Bronchial epithelial cell (primary cell): Measurements from ENCODE around the gene ZNF654. TPM values are rescaled to one million over a fixed set of nuclear protein-coding genes. Genes with fewer than 3 reads are reported as not detected.
"Not testable (repeated sequence)": the region's sequence is repeated elsewhere in the genome, so short reads cannot be mapped to it uniquely, and the experiment has no call there.

Experiments
- DNase-seq: peaks from one replicate; pipeline ENCODE4 v3.0.0-alpha.2; 2010; ENCODE audit warnings: low read depth
- FAIRE-seq: peaks from 2 replicates; lab custom pipeline; 2011; peaks lifted over from hg19 to GRCh38; lab: Jason Lieb, UNC
- H3K27me3 ChIP-seq: 2 replicates; pipeline ENCODE4 v1.5.1; 2011; ENCODE audit warnings: low read length; ENCODE audit not compliant: control insufficient read depth, insufficient read depth
- H3K36me3 ChIP-seq: 2 replicates; pipeline ENCODE4 v1.5.1; 2011; ENCODE audit warnings: low read length; ENCODE audit not compliant: control insufficient read depth, insufficient read depth
- H3K4me3 ChIP-seq: 2 replicates; pipeline ENCODE4 v1.5.1; 2011; ENCODE audit warnings: mild to moderate bottlenecking, low read depth, low read length, control low read depth
- total RNA-seq: library from RNA; depleted of rRNA; stranded (reverse); fragments of >200 nt; gene quantifications from 2 replicates; pipeline ENCODE4 v1.2.1, GENCODE V29; 2014
- TF ChIP-seq, protein P1 (sequence below): IDR thresholded peaks from 2 replicates; pipeline ENCODE4 v1.5.1; 2011; ENCODE audit warnings: mild to moderate bottlenecking, moderate library complexity, low read length, control low read depth, inconsistent platforms; ENCODE audit not compliant: insufficient read depth, severe bottlenecking

The ZNF654 gene
- total RNA-seq, 1 donor from 2014 or later: 13.2 TPM

- peak; percentile 18 for DNase-seq
- H3K27me3 ChIP-seq: no peaks in the 10 kb centered on the region
- FAIRE-seq: no peak
- TF ChIP-seq, protein P1, sequence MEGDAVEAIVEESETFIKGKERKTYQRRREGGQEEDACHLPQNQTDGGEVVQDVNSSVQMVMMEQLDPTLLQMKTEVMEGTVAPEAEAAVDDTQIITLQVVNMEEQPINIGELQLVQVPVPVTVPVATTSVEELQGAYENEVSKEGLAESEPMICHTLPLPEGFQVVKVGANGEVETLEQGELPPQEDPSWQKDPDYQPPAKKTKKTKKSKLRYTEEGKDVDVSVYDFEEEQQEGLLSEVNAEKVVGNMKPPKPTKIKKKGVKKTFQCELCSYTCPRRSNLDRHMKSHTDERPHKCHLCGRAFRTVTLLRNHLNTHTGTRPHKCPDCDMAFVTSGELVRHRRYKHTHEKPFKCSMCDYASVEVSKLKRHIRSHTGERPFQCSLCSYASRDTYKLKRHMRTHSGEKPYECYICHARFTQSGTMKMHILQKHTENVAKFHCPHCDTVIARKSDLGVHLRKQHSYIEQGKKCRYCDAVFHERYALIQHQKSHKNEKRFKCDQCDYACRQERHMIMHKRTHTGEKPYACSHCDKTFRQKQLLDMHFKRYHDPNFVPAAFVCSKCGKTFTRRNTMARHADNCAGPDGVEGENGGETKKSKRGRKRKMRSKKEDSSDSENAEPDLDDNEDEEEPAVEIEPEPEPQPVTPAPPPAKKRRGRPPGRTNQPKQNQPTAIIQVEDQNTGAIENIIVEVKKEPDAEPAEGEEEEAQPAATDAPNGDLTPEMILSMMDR: no peak
- H3K4me3 ChIP-seq: no peak overlapping the region
- H3K36me3 ChIP-seq: peaks cover 4% of the 10 kb centered on the region
Observed at GRCh38 chr3:88112289-88112688, 53.2 kb downstream of the ZNF654 start.

DNA sequence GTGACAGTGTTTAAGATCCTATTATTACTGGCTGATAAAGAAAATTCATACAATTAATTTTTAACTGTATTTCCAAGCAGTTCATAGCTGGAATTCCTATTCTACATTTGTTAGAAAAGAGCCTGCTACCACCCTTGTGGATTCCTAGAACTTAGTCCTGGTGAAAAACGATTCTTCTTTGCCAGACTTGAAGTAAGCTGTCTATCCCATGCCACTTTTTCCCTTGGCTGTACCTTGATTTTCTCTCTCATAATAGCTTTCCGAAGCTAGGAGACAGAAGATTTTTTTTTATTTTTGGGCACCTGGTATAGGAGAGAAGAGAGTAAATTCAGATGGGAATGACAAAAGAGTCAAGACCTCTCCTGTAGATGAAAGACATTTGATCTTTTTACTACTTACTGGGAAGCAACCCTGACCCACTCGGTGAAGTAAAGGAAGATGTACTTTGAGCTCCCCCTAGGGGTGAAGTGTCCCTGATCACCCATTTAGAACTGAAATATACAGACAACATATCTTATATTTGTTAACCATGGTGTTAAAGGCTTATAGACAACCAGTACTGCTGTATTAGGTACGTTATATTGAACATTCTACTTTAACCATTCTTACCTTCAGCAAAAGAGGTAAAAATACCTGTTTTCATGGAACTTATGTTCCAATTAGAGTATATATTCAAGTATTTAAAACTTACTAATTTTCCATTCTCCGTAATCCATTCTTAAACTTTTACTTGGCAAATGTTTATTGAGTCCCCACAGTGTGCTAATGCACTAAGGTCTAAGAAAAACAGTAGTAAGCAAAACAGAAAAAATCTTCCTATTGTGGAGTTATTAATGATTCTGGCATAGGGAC is 54.5 kb downstream of the ZNF654 start:
- DNase-seq: peak; percentile 71
- Histone ChIP-seq H3K27me3 (no peaks in the 10 kb centered on the region), H3K4me3 (no peak overlapping the region), H3K36me3 (peaks cover 4% of the 10 kb centered on the region)
- TF ChIP-seq, protein P1: peak; percentile 59
- no peak for FAIRE-seq

DNA sequence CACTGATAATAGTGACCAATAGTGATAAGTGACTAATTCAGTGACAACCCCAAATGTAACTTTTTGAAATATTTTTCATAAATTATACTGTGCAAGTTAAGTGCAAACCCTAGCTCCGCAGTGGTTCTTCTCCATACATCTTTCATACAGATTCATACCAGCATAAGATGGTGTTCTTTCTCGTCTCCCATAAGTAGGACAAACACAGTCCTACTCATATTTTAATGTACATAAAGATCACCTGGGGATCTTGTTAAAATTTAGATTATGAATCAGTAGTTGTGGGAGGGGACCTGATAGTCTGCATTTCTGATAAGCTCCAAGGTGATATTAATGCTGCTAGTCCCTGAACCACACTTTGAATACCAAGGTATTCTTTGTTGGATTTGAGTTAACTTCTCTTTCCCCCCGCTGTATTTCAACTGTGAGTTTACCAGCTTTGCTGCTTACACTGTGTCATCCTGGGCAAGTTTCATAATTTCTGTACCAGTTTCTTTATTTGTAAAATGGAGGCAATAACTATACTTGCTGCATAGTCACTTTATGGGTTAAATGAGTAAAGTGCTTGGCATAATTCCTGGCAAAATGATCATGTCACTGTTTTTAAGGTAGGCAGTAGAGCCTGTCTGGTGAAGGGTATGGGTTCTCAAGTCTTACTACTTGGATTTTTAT is 56.0 kb downstream of the ZNF654 start:
- Histone ChIP-seq H3K27me3 (no peaks in the 10 kb centered on the region), H3K36me3 (peaks cover 4% of the 10 kb centered on the region), H3K4me3 (no peak overlapping the region)
- FAIRE-seq: no peak
- TF ChIP-seq, protein P1: no peak
- DNase-seq: no peak

GRCh38 chr3:88117683-88118082 is 58.6 kb downstream of the ZNF654 start:
- no peak for DNase-seq
- H3K4me3 ChIP-seq: no peak overlapping the region
- TF ChIP-seq, protein P1: no peak
- H3K27me3 ChIP-seq: no peaks in the 10 kb centered on the region
- H3K36me3 ChIP-seq: peaks cover 4% of the 10 kb centered on the region
- no peak for FAIRE-seq

GRCh38 chr3:88118603-88119002 is 59.5 kb downstream of the ZNF654 start:
- H3K4me3 ChIP-seq, H3K36me3 ChIP-seq, FAIRE-seq: not testable (repeated sequence)

GRCh38 chr3:88123526-88123925 is 64.5 kb downstream of the ZNF654 start:
- FAIRE-seq: no peak
- H3K4me3 ChIP-seq: no peak overlapping the region
- no peaks in the 10 kb centered on the region for H3K36me3 ChIP-seq
- TF ChIP-seq, protein P1: no peak
- DNase-seq: no peak
- H3K27me3 ChIP-seq: no peaks in the 10 kb centered on the region

More at GRCh38 chr3:88118603-88119002, 59.5 kb downstream of the ZNF654 start:
- H3K27me3 ChIP-seq, DNase-seq: not testable (repeated sequence)
